GM19463 (cell line): Measurements from ENCODE around the gene VGF.
"Not testable (repeated sequence)": the region's sequence is repeated elsewhere in the genome, so short reads cannot be mapped to it uniquely, and the experiment has no call there.

Experiments used
- ATAC-seq: cut with Tn5 transposase; IDR thresholded peaks from one replicate; pipeline ENCODE4 v1.9.1; 2021; ENCODE audit warnings: mild to moderate bottlenecking, moderate library complexity; ENCODE audit not compliant: unreplicated experiment

VGF gene

DNA sequence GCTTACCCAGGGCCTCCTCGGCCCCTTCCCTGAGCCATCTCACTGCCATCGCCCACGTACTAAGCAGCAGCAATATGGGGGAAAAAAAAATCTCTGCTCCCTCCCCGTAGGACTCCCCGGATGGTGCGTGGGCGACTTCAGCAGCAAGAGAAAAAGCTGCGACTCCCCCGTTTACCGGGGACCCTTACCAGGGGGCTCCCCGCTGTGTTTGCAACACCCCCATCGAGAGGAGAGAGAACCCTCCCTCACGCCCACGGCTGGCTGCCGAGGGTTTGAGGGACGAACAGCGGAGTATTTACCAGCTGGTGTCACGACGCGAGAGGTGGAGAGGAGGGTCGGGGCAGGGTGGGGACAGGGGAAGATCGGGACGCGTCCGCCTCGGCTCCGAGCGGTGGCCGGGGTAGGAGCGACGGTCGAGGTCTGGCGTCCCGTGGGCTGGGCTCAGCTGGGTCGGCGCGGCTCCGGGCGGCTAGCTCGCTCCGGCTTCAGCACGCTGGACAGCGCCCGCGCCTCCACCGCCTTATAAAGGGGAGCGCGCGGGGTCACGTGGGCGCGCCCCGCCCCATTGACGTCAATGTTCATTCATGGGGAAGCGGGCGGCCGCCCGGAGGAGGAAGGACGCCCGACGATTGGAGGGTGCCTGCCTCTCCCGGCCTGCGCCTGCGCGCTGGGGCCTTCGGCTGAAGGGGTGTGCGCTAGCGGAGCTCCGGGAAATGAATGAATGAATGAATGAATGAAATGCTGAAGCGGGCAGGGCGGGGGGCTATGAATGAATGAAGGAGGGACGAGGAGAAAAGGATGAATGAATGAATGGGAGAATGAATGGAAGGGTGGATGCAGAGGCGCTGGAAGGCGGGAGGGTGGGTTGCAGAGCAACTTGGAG is at the start of gene VGF:
VGF (minus strand) TSS at position 495 of the 883 bp plus-strand sequence. CDS start 726 bp downstream, outside the sequence.
- peak; percentile 71 for ATAC-seq

GRCh38 chr7:101212014-101212413 is 46.6 kb upstream of the VGF start:
- ATAC-seq = no peak

DNA sequence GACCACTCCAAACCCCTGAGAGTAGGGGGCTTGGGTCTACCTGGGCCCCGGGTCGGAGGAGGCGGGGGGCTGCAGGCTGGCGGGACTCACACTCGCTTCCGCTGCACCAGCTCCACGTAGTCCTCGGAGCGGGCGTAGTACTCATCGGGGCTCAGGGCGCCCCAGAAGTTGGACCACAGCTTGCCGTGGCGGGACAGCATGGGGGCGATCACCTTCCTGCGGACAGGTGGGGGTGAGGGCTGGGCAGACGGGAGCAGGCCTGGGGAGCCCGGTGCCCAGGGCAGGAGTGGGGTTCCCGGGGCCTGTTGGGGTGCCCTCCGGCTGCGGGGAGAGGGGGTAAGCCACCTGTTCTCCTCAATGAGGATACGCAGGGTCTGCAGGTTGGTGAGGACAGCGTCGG is 46.1 kb upstream of the VGF start:
- ATAC-seq = no peak

- no peak for ATAC-seq
Measured at GRCh38 chr7:101210143-101210542, 44.8 kb upstream of the VGF start.

DNA sequence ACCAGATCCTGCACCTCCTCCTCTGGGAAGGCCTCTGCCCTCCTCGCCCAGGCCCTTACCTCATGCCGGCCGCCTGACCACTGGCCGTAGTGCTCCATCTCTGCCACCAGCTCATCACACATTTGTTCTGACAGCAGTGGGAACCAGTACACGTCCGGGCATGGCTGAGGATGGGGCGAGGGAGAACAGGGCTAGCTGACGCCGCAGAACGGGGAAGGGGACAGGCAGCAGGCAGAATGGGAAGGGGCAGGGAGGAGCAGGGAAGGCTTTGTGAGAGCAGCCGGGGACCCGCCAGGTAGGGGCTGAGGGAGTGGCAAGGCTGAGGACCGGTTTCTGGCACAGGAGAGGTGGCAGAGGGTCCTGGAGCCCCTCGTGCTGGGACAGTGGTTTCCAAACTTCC is 43.4 kb upstream of the VGF start:
- no peak for ATAC-seq

DNA sequence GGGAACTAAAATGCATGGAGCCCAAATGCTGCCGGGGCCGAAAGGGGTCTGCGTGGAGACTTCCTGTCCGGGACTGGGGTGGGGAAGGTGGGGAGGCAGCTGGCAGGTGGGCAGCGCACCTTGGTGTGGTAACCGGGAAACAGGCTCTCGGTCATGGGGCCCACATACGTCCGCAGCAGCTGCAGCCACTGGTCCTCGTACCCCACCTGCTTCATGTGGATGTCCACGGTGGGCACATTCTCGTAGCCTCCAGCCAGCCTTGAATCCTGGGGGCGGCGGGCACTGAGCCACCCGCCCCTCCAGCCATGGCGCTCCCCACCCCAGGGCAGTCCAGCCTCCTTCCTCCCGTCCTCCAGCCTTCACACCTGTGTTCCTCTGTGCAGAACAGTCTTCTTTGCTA is 42.1 kb upstream of the VGF start:
- ATAC-seq = no peak

DNA sequence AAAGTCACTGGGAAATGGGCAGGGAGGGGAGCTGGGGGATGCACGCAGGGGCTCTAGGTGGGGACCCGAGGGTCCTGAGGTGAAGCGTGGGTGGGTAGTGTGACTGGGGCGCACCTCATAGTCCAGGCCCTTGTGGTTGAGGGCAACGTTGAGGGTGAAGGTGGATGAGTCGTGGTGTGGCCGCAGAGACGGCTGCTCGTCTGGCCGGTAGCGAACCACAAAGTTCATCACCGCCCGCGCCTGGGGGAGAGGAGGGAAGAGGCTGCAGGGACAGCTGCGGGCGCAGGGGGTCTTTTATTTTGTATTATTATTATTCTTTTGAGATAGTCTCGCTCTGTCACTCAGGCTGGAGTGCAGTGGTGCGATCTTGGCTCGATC is 41.3 kb upstream of the VGF start:
- no peak for ATAC-seq

DNA sequence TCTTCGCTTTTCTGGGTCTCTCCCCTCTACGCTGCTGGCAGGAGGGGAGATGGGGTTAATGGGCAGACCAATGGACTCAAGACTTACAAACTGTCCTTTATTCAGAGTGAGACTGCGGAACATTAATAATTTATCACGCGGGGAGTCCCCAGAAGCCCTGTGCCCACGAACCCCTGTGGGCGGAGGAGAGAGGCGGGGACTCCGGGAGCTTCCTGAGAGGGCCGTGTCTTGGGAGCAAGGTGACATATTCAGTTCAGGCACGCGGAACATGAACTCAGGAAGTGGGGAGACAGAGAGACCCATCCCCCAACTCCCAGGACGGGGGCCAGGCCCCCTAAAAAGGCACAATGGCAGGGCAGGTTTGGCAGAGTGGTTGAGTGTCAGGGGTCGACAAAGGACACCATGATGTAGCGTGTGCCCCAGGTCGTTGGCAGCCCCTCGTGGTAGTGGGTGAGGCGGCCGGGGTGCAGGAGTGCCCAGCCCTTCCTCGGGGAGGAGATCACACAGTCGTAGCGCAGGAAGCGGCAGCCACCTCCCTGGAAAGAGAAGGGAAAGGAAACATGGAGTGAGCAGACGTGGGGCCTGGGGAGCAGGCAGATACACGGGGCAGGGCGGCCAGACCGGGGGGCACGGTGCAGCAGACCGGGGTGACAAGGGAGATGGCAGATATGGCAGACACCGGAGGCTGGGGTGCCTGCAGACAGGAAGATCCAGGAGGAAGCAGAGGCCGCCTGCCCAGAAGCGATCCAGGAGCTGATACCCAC is 40.7 kb upstream of the VGF start:
- no peak for ATAC-seq

- not testable (repeated sequence) for ATAC-seq
Measured at GRCh38 chr7:101203740-101204738, 38.7 kb upstream of the VGF start.

- no peak for ATAC-seq
Measured at GRCh38 chr7:101202603-101202918, 37.2 kb upstream of the VGF start.

DNA sequence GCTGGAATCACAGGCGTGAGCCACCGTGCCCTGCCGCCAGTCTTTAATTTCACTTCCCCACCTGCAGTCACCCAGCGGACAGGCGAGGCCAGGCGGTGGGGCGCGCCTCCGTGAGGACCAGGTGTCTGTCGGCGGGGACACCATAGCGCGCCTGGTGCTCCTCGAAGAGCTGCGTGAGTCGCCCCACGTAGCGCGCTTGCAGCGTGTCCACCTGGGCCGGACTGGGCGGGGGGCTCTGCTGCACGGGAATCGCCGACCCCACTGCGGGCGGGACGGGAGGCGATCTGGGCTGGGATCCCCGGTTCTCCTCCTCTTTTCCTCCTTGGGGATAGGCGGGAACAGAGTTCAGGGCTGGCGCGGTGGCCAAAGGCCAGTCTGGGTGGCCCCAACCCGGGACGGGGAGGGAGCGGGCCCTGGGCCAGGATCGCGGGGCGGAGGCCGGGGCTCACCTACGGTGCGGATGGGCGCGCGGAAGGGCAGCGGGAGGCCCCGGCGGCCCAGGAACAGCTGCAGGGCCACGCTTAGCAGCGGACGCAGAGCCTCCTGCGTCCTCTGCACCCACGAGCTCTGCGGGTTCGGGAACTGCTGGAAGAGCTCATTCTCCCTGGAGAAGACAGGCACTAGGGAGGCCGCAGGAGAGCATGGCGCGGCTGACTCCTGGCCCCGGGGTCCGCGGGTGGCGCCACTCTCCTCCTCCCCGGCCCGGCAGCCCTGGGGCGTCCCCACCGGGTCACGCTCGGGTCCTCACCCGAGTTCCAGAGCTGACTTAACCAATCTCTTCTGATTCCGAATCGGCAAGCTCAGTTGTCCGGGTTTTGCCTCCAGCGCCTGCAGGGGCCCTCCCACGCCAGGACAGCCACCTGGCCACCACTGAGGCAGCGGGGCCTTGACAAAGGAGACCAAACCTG is 36.6 kb upstream of the VGF start:
- no peak for ATAC-seq

- ATAC-seq = no peak
Measured at GRCh38 chr7:101200862-101201599, 35.7 kb upstream of the VGF start, which contains the start of gene MOGAT3. MOGAT3 (minus strand) TSS chr7:101201036; CDS start chr7:101200854, 182 bp downstream.

GRCh38 chr7:101200504-101200861 is 35.1 kb upstream of the VGF start:
- no peak for ATAC-seq

DNA sequence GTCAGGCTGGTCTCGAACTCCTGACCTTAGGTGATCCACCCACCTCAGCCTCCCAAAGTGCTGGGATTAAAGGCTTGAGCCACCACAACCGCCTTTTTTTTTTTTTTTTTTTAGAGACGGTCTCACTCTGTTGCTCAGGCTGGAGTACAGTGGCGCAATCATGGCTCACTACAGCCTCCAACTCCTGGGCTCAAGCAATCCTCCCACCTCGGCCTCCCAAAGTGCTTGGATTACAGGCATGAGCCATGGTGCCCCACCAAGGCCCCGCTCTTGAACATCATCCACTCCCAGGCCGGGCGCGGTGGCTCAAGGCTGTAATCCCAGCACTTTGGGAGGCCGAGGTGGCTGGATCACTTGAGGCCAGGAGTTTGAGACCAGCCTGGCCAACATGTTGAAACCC is 34.2 kb upstream of the VGF start:
- ATAC-seq = not testable (repeated sequence)

- ATAC-seq = no peak
Measured at GRCh38 chr7:101198476-101198875, 33.1 kb upstream of the VGF start.

GRCh38 chr7:101197991-101198390 is 32.6 kb upstream of the VGF start:
- no peak for ATAC-seq

DNA sequence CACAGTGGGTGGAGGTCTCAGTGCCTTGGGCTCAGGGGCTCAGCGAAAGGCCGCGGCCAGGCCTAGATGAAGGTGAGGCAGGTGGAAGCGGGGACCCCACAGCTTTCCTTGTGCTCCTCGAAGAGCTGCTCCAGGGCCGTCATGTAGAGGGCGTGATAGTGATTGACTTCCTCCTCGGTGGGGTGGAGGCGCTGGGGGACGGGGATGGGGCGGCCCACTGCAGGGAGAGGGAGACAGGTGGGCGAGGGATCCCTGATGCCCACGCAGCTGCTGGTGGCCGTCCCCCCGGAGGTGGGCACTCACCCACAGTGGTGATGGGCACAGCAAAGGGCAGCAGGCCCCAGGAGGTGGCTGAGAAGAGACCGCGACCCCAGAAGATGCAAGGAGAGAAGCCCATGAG is 30.5 kb upstream of the VGF start:
- ATAC-seq = no peak

GRCh38 chr7:101189109-101189508 is 23.7 kb upstream of the VGF start:
- no peak for ATAC-seq

DNA sequence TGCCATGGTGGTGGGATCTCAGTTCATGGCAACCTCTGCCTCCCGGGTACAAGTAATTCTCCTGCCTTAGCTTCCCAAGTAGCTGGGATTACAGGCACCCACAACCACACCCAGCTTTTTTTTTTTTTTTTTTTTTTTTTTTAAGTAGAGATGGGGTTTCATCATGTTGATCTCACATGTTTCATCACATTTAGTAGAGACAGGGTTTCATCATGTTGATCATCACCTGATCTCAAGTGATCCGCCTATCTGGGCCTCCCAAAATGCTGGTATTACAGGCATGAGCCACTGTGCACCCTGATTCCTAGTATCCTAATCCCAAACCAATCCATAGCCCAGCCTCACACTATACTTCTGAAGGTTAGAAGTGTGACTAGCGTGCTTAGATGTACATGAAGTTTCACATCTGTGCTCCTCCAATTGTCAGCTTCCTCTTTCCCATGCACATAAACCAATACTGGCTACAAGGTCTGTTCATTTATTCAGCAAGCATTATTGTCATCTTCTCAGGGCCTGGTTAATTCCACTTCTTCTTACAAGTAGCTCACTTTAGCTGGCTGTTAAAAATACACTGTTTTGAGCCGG is 21.6 kb upstream of the VGF start:
- no peak for ATAC-seq
